Neural cell (in vitro differentiated cells): Measurements from ENCODE around the gene DLG2. TPM values are rescaled to one million over a fixed set of nuclear protein-coding genes. Genes with fewer than 3 reads are reported as not detected.

ENCODE experiments used
- H2AFZ ChIP-seq: fragments of 200-600, 300-800 bp; sonication (generic), shearing (Covaris generic); 2 replicates; pipeline ENCODE4 v1.6.0; 2014; ENCODE audit warnings: low read depth, mild to moderate bottlenecking, antibody characterized with exemption, low read length, moderate library complexity
- H3F3A ChIP-seq: fragments of 200-600 bp; shearing (Covaris generic); 2 replicates; pipeline ENCODE4 v1.6.1; 2016; ENCODE audit warnings: mild to moderate bottlenecking, moderate library complexity, mixed read lengths, antibody characterized with exemption, low read length; ENCODE audit not compliant: insufficient read depth, poor library complexity, severe bottlenecking
- H3K27ac ChIP-seq: fragments of 200-600, 300-800 bp; sonication (generic), shearing (Covaris generic); 2 replicates; pipeline ENCODE4 v1.5.1; 2014; ENCODE audit warnings: mild to moderate bottlenecking, low read length, moderate library complexity
- H3K27me3 ChIP-seq: fragments of 300-800, 200-600 bp; sonication (generic), shearing (Covaris generic); 2 replicates; pipeline ENCODE4 v1.6.0; 2014; ENCODE audit warnings: mild to moderate bottlenecking, low read depth, low read length, moderate library complexity; ENCODE audit not compliant: insufficient read depth
- H3K36me3 ChIP-seq: fragments of 300-800, 200-600 bp; sonication (generic), shearing (Covaris generic); 2 replicates; pipeline ENCODE4 v1.5.1; 2014; ENCODE audit warnings: mild to moderate bottlenecking, antibody characterized with exemption, low read length, moderate library complexity; ENCODE audit not compliant: insufficient read depth
- H3K4me2 ChIP-seq: fragments of 300-800, 200-600 bp; sonication (generic), shearing (Covaris generic); 2 replicates; pipeline ENCODE4 v1.6.0; 2014; ENCODE audit warnings: mild to moderate bottlenecking, low read length
- H3K4me3 ChIP-seq: fragments of 300-800, 200-600 bp; sonication (generic), shearing (Covaris generic); 2 replicates; pipeline ENCODE4 v1.5.1; 2014; ENCODE audit warnings: mild to moderate bottlenecking, low read length, moderate library complexity
- H3K79me2 ChIP-seq: fragments of 200-600 bp; shearing (Covaris generic); replicated peaks from 2 replicates; pipeline ENCODE4 v1.6.0; 2014; ENCODE audit warnings: mild to moderate bottlenecking, low read length, moderate library complexity; ENCODE audit not compliant: insufficient read depth
- H3K9ac ChIP-seq: fragments of 300-800, 200-600 bp; sonication (generic), shearing (Covaris generic); 2 replicates; pipeline ENCODE4 v1.6.1; 2016; ENCODE audit warnings: mild to moderate bottlenecking, low read length, mixed read lengths
- H3K9me2 ChIP-seq: fragments of 200-600 bp; shearing (Covaris generic); 2 replicates; pipeline ENCODE4 v1.6.1; 2016; ENCODE audit warnings: mild to moderate bottlenecking, low read length, mixed read lengths; ENCODE audit not compliant: insufficient read depth
- H3K9me3 ChIP-seq: fragments of 200-600, 300-800 bp; sonication (generic), shearing (Covaris generic); 2 replicates; pipeline ENCODE4 v1.6.1; 2016; ENCODE audit warnings: mild to moderate bottlenecking, mixed run types, low read length, moderate library complexity, mixed read lengths
- H4K20me1 ChIP-seq: fragments of 200-600 bp; shearing (Covaris generic); 2 replicates; pipeline ENCODE4 v1.6.1; 2016; ENCODE audit warnings: mild to moderate bottlenecking, mixed run types; ENCODE audit not compliant: insufficient read depth
- CTCF ChIP-seq: fragments of 450-650 bp; IDR thresholded peaks from 2 replicates; pipeline ENCODE4 v1.5.1; 2014; ENCODE audit warnings: antibody characterized with exemption, mild to moderate bottlenecking, moderate library complexity; ENCODE audit not compliant: poor library complexity, severe bottlenecking
- EP300 ChIP-seq: fragments of 450-650 bp; conservative IDR thresholded peaks from 2 replicates; pipeline ENCODE4 v1.6.1; 2014; ENCODE audit warnings: antibody characterized with exemption, mild to moderate bottlenecking, moderate library complexity; ENCODE audit not compliant: poor library complexity, severe bottlenecking
- EZH2 ChIP-seq: fragments of 200-600, 300-800 bp; shearing (Covaris generic), sonication (generic); IDR thresholded peaks from 2 replicates; pipeline ENCODE4 v1.6.1; 2014; ENCODE audit warnings: antibody characterized with exemption, low read length, borderline replicate concordance, mild to moderate bottlenecking; ENCODE audit not compliant: insufficient read depth, poor library complexity, severe bottlenecking
- MXI1 ChIP-seq: fragments of 450-650 bp; conservative IDR thresholded peaks from 2 replicates; pipeline ENCODE4 v1.6.1; 2014; ENCODE audit warnings: antibody characterized with exemption, mild to moderate bottlenecking; ENCODE audit not compliant: poor library complexity, severe bottlenecking
- POLR2AphosphoS5 ChIP-seq: IDR thresholded peaks from 2 replicates; pipeline ENCODE4 v1.6.1; 2012
- RAD21 ChIP-seq: fragments of 450-650 bp; conservative IDR thresholded peaks from 2 replicates; pipeline ENCODE4 v1.6.1; 2014; ENCODE audit warnings: antibody characterized with exemption, mild to moderate bottlenecking, moderate library complexity
- SMC3 ChIP-seq: fragments of 450-650 bp; conservative IDR thresholded peaks from 2 replicates; pipeline ENCODE4 v1.6.1; 2014; ENCODE audit warnings: antibody characterized with exemption, mild to moderate bottlenecking, moderate library complexity; ENCODE audit not compliant: poor library complexity
- TAF1 ChIP-seq: IDR thresholded peaks from 2 replicates; pipeline ENCODE4 v1.6.1; 2012; ENCODE audit warnings: low read depth
- polyA plus RNA-seq: library from polyadenylated mRNA; depleted of rRNA; stranded (reverse); fragments of >200 nt; gene quantifications from 2 replicates; pipeline ENCODE4 v1.2.3, GENCODE V29; 2014
- TF ChIP-seq, protein P1 (sequence below): IDR thresholded peaks from 2 replicates; pipeline ENCODE4 v1.6.1; 2012; ENCODE audit warnings: borderline replicate concordance

DLG2 gene
- polyA plus RNA-seq, 1 donor from 2014 or later = 179 TPM

- Histone ChIP-seq H3K27ac (no peak overlapping the region), H3K9me2 (no peaks in the 10 kb centered on the region), H2AFZ (no peak overlapping the region), H3K9me3 (no peaks in the 10 kb centered on the region), H3K79me2 (no peaks in the 10 kb centered on the region), H4K20me1 (no peaks in the 10 kb centered on the region), H3K4me2 (no peak overlapping the region), H3K27me3 (no peaks in the 10 kb centered on the region), H3F3A (no peaks in the 10 kb centered on the region), H3K4me3 (no peak overlapping the region), H3K36me3 (no peaks in the 10 kb centered on the region), H3K9ac (no peak overlapping the region)
- TF ChIP-seq SMC3 (no peak), POLR2AphosphoS5 (peak; percentile 60), EZH2 (no peak), CTCF (no peak), RAD21 (no peak), EP300 (peak; percentile 24), TAF1 (no peak)
- TF ChIP-seq, protein P1, sequence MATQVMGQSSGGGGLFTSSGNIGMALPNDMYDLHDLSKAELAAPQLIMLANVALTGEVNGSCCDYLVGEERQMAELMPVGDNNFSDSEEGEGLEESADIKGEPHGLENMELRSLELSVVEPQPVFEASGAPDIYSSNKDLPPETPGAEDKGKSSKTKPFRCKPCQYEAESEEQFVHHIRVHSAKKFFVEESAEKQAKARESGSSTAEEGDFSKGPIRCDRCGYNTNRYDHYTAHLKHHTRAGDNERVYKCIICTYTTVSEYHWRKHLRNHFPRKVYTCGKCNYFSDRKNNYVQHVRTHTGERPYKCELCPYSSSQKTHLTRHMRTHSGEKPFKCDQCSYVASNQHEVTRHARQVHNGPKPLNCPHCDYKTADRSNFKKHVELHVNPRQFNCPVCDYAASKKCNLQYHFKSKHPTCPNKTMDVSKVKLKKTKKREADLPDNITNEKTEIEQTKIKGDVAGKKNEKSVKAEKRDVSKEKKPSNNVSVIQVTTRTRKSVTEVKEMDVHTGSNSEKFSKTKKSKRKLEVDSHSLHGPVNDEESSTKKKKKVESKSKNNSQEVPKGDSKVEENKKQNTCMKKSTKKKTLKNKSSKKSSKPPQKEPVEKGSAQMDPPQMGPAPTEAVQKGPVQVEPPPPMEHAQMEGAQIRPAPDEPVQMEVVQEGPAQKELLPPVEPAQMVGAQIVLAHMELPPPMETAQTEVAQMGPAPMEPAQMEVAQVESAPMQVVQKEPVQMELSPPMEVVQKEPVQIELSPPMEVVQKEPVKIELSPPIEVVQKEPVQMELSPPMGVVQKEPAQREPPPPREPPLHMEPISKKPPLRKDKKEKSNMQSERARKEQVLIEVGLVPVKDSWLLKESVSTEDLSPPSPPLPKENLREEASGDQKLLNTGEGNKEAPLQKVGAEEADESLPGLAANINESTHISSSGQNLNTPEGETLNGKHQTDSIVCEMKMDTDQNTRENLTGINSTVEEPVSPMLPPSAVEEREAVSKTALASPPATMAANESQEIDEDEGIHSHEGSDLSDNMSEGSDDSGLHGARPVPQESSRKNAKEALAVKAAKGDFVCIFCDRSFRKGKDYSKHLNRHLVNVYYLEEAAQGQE = no peak
Observed at GRCh38 chr11:85127349-85127748, 499.8 kb downstream of the DLG2 start.

DNA sequence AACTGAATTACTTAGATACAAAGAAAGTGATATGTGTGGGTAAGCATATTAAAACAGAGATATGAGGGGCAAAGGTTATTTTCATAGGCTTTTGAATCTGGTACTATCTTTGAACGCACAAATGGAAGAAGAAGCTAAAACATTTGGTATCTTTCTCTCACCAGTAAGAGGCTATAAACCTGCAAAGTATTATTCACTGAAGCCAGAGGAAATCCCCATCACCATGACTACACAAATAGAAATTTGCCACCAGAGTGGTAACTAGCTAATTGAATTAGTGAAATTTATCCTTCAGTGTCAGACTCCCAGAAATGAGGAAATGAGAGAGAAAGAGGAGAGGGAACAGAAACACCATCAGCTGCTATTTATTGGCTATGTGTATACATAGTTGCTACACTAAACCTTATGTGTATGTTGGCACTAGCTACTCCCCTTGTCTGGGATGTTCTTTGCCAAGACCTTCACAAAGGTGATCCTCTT, 503.4 kb downstream of the DLG2 start:
- no peaks in the 10 kb centered on the region for H3K36me3 ChIP-seq
- no peaks in the 10 kb centered on the region for H3K9me3 ChIP-seq
- H2AFZ ChIP-seq = no peak overlapping the region
- H3K4me2 ChIP-seq = no peak overlapping the region
- H3K4me3 ChIP-seq = no peak overlapping the region
- H3F3A ChIP-seq = no peaks in the 10 kb centered on the region
- no peaks in the 10 kb centered on the region for H3K9me2 ChIP-seq
- H3K27me3 ChIP-seq = no peaks in the 10 kb centered on the region
- no peaks in the 10 kb centered on the region for H4K20me1 ChIP-seq
- no peak overlapping the region for H3K27ac ChIP-seq
- no peaks in the 10 kb centered on the region for H3K79me2 ChIP-seq
- TF ChIP-seq SMC3 (no peak), EZH2 (no peak), POLR2AphosphoS5 (no peak), EP300 (no peak), TAF1 (no peak), RAD21 (no peak), MXI1 (no peak), CTCF (no peak)
- TF ChIP-seq, protein P1 = no peak
- no peak overlapping the region for H3K9ac ChIP-seq
